Measurements from ENCODE around the gene GAB2. TPM values are rescaled to one million over a fixed set of nuclear protein-coding genes. Genes with fewer than 3 reads are reported as not detected.
A peak's percentile ranks its signal among the peaks of the same experiment; 100 is the strongest.

The GAB2 gene
- total RNA-seq, 4 donors from 2014 or later, result 39.6 to 57.3 (median 46.6) TPM

GRCh38 chr11:78194490-78194889 is 223.1 kb downstream of the GAB2 start:
- Histone ChIP-seq H3K27ac (no peak overlapping the region), H3K9me3 (no peaks in the 10 kb centered on the region), H3K4me3 (no peak overlapping the region), H3K36me3 (peaks cover 0 to 29% (median 0%) of the 10 kb centered on the region in 3 donors), H3K27me3 (no peaks in the 10 kb centered on the region), H3K4me1 (peaks cover 0 to 36% (median 11%) of the 10 kb centered on the region in 4 donors)
- 93 to 95% methylated on average over 3 of the region's 3 CpGs for WGBS, 2 donors
- no peak for DNase-seq (ENCODE audit: low spot score in 2 of 2)
- TF ChIP-seq, protein P1, sequence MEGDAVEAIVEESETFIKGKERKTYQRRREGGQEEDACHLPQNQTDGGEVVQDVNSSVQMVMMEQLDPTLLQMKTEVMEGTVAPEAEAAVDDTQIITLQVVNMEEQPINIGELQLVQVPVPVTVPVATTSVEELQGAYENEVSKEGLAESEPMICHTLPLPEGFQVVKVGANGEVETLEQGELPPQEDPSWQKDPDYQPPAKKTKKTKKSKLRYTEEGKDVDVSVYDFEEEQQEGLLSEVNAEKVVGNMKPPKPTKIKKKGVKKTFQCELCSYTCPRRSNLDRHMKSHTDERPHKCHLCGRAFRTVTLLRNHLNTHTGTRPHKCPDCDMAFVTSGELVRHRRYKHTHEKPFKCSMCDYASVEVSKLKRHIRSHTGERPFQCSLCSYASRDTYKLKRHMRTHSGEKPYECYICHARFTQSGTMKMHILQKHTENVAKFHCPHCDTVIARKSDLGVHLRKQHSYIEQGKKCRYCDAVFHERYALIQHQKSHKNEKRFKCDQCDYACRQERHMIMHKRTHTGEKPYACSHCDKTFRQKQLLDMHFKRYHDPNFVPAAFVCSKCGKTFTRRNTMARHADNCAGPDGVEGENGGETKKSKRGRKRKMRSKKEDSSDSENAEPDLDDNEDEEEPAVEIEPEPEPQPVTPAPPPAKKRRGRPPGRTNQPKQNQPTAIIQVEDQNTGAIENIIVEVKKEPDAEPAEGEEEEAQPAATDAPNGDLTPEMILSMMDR (IDR thresholded peaks at IDR 0.05), result no peak
- TF ChIP-seq EP300 (IDR thresholded peaks at IDR 0.05) (no peak), POLR2A (IDR thresholded peaks at IDR 0.05) (no peak)

DNA sequence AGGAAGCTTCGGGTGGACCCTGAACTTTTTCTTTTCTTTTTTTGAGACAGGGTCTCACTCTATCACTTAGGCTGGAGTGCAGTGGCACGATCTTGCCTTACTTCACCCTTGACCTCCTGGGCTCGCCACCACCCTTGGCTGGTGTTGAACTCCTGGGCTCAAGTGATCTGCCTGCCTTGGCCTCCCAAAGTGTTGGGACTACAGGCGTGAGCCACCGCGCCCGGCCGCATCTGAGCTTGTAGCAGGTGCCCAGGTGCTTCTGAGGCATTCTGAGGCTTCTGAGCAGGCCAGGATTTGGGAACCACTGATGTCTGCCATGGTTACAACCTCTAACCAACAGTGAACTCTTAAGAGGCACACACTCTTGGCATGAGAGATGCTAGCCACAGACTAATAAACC is 223.8 kb downstream of the GAB2 start:
- no peak for DNase-seq (ENCODE audit: low spot score in 2 of 2)
- H3K27me3 ChIP-seq, result no peaks in the 10 kb centered on the region
- 92 to 93% methylated on average over 8 of the region's 8 CpGs for WGBS, 2 donors
- H3K4me1 ChIP-seq, result peaks cover 0 to 41% (median 16%) of the 10 kb centered on the region in 4 donors
- no peak overlapping the region for H3K4me3 ChIP-seq
- peaks cover 0 to 22% (median 0%) of the 10 kb centered on the region in 3 donors for H3K36me3 ChIP-seq
- no peak overlapping the region for H3K27ac ChIP-seq
- TF ChIP-seq POLR2A (IDR thresholded peaks at IDR 0.05) (no peak), EP300 (IDR thresholded peaks at IDR 0.05) (no peak)
- TF ChIP-seq, protein P1 (IDR thresholded peaks at IDR 0.05), result no peak
- no peaks in the 10 kb centered on the region for H3K9me3 ChIP-seq

GRCh38 chr11:78192911-78193351 is 224.7 kb downstream of the GAB2 start:
- Histone ChIP-seq H3K4me1 (peaks cover 0 to 41% (median 16%) of the 10 kb centered on the region in 4 donors), H3K9me3 (no peaks in the 10 kb centered on the region), H3K27me3 (no peaks in the 10 kb centered on the region), H3K4me3 (no peak overlapping the region), H3K36me3 (peaks cover 0 to 13% (median 0%) of the 10 kb centered on the region in 3 donors), H3K27ac (peak overlapping the region in 2 of 4 donors; percentile 41 to 46)
- TF ChIP-seq POLR2A (IDR thresholded peaks at IDR 0.05), result no peak
- TF ChIP-seq, protein P1 (IDR thresholded peaks at IDR 0.05), result no peak
- TF ChIP-seq EP300 (IDR thresholded peaks at IDR 0.05), result no peak
- DNase-seq (ENCODE audit: low spot score in 2 of 2), result no peak
- WGBS, 2 donors, result 74 to 79% methylated on average over 4 of the region's 4 CpGs

DNA sequence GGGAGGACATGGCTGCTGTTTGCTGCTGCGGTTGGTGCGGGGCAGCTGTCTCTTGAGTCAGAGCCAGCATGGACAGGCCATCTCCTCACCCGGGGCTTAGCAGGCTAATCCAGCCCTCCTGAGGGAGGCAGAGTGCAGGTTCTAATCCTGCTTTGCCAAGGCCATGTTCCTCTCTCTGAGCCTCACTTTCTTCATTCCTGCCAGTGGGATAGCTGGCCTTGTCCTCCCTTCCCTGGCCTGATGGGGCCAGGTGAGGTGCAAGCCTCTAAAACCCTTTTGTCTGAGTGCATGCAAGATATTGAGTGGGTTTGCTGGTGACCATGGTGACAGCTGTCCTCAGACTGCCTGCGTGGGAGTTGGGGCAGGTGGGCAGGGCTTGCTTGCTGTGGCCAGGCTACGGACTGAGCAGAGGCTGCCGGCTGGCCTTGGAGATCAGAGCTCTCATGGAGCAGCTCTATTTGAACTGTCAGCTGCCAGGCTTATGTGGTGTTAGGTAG is 225.3 kb downstream of the GAB2 start:
- Histone ChIP-seq H3K4me1 (peaks cover 0 to 47% (median 16%) of the 10 kb centered on the region in 4 donors), H3K27me3 (no peaks in the 10 kb centered on the region), H3K36me3 (peaks cover 0 to 7% (median 0%) of the 10 kb centered on the region in 3 donors), H3K4me3 (no peak overlapping the region), H3K27ac (peak overlapping the region in 2 of 4 donors; percentile 41 to 46), H3K9me3 (no peaks in the 10 kb centered on the region)
- TF ChIP-seq POLR2A (IDR thresholded peaks at IDR 0.05), result no peak
- no peak for TF ChIP-seq EP300 (IDR thresholded peaks at IDR 0.05)
- TF ChIP-seq, protein P1 (IDR thresholded peaks at IDR 0.05), result no peak
- DNase-seq (ENCODE audit: low spot score in 2 of 2), result no peak
- 54 to 55% methylated on average over 4 to 6 of the region's 6 CpGs for WGBS, 2 donors

GRCh38 chr11:78190871-78191538 is 226.6 kb downstream of the GAB2 start:
- H3K36me3 ChIP-seq, result no peaks in the 10 kb centered on the region
- H3K4me3 ChIP-seq, result no peak overlapping the region
- no peaks in the 10 kb centered on the region for H3K27me3 ChIP-seq
- H3K27ac ChIP-seq, result peak overlapping the region in 2 of 4 donors; percentile 63 to 91
- WGBS, 2 donors, result 76 to 83% methylated on average over 14 of the region's 14 CpGs
- H3K4me1 ChIP-seq, result peaks cover 0 to 60% (median 16%) of the 10 kb centered on the region in 4 donors
- TF ChIP-seq, protein P1 (IDR thresholded peaks at IDR 0.05), result no peak
- no peak for TF ChIP-seq POLR2A (IDR thresholded peaks at IDR 0.05)
- TF ChIP-seq EP300 (IDR thresholded peaks at IDR 0.05), result no peak
- no peak for DNase-seq (ENCODE audit: low spot score in 2 of 2)
- no peaks in the 10 kb centered on the region for H3K9me3 ChIP-seq

Measured in tibial nerve (tissue), 4 donors.